GM12878 (cell line): ENCODE results near the gene SOX6. TPM values are rescaled to one million over a fixed set of nuclear protein-coding genes. Genes with fewer than 3 reads are reported as not detected.
A peak's percentile ranks its signal among the peaks of the same experiment; 100 is the strongest.

Experiments used
- ATAC-seq: fragments of 200-7000 bp; cut with Tn5 transposase; 3 replicates; pipeline ENCODE4 v1.9.1; 2020; ENCODE audit warnings: mild to moderate bottlenecking, moderate library complexity
- BruUV-seq: library from RNA; stranded (reverse); fragments of 400-500 nt; replicated peaks from 2 replicates; lab custom pipeline; 2021; lab: Mats Ljungman, UMichigan
- CTCF ChIA-PET: fragments of 300-600 bp; sonication (Branson Sonifier 250); formaldehyde crosslinking; extraction: SDS; loops from one replicate; lab custom pipeline; 2021; ENCODE audit warnings: inconsistent platforms; lab: Yijun Ruan, JAX
- POLR2A ChIA-PET: fragments of 350-600 bp; formaldehyde crosslinking; extraction: SDS; loops from one replicate; lab custom pipeline; 2021; ENCODE audit warnings: inconsistent platforms; lab: Charles Lee
- RAD21 ChIA-PET: fragments of 300-600 bp; sonication (Branson Sonifier 250); formaldehyde crosslinking; loops from one replicate; lab custom pipeline; 2023; ENCODE audit warnings: antibody characterized with exemption; ENCODE audit not compliant: unreplicated experiment; lab: Charles Lee
- SMC1A ChIA-PET: fragments of 300-600 bp; sonication (Branson Sonifier 250); formaldehyde crosslinking; loops from one replicate; lab custom pipeline; 2023; ENCODE audit not compliant: unreplicated experiment, uncharacterized antibody; lab: Charles Lee
- DNase-seq: peaks from one replicate; pipeline ENCODE4 v3.0.0-alpha.2; 2011; ENCODE audit warnings: low read depth, low spot score
- FAIRE-seq: peaks from 3 replicates; lab custom pipeline; 2011; peaks lifted over from hg19 to GRCh38; lab: Jason Lieb, UNC
- H2AFZ ChIP-seq: 2 replicates; pipeline ENCODE4 v1.6.0; 2011; ENCODE audit warnings: low read depth, low read length, control low read depth; ENCODE audit not compliant: control insufficient read depth
- H3K27ac ChIP-seq: 2 replicates; pipeline ENCODE4 v1.5.1; 2011; ENCODE audit warnings: control low read depth; ENCODE audit not compliant: control insufficient read depth, insufficient read depth
- H3K27me3 ChIP-seq, 2 experiments: replicated peaks in 1 of 2; 2 replicates each; pipeline versions ENCODE4 v1.6.0 to v1.6.1; 2011; ENCODE audit warnings: low read length in 1 of 2; ENCODE audit not compliant: control insufficient read depth in 2 of 2, insufficient read depth in 2 of 2
- H3K36me3 ChIP-seq, 2 experiments: 2 replicates each; pipeline ENCODE4 v1.5.1; 2011; ENCODE audit warnings: low read length in 1 of 2; ENCODE audit not compliant: control insufficient read depth in 2 of 2, insufficient read depth in 2 of 2
- H3K4me1 ChIP-seq: 2 replicates; pipeline ENCODE4 v1.6.1; 2011; ENCODE audit warnings: mild to moderate bottlenecking, low read length, moderate library complexity, mixed read lengths; ENCODE audit not compliant: control insufficient read depth, insufficient read depth
- H3K4me2 ChIP-seq: 2 replicates; pipeline ENCODE4 v1.6.0; 2011; ENCODE audit warnings: control low read depth; ENCODE audit not compliant: control insufficient read depth, insufficient read depth
- H3K4me3 ChIP-seq: fragments of 200-600 bp; sonication (generic); 2 replicates; pipeline ENCODE4 v1.5.1; 2016
- H3K79me2 ChIP-seq: 2 replicates; pipeline ENCODE4 v1.6.0; 2011; ENCODE audit warnings: low read length; ENCODE audit not compliant: control insufficient read depth, insufficient read depth
- H3K9ac ChIP-seq: 2 replicates; pipeline ENCODE4 v1.8.0; 2011; ENCODE audit warnings: low read length, control low read depth, mixed read lengths; ENCODE audit not compliant: control insufficient read depth, insufficient read depth
- H3K9me3 ChIP-seq: replicated peaks from 3 replicates; pipeline ENCODE4 v1.5.1; 2011; ENCODE audit warnings: mild to moderate bottlenecking, low read length; ENCODE audit not compliant: control insufficient read depth, insufficient read depth
- H4K20me1 ChIP-seq: 2 replicates; pipeline ENCODE4 v1.6.0; 2011; ENCODE audit not compliant: control insufficient read depth, insufficient read depth
- MTA2 ChIP-seq: fragments of 450-650 bp; IDR thresholded peaks from 2 replicates; pipeline ENCODE4 v1.6.1; 2016; ENCODE audit warnings: low read depth, mild to moderate bottlenecking, moderate library complexity
- SP1 ChIP-seq: IDR thresholded peaks from one replicate; pipeline ENCODE4 v1.6.1; 2011; ENCODE audit warnings: low read depth, low read length
- WGBS: methylation state at CpG from one replicate; pipeline ENCODE4 v1.1.6; 2016; ENCODE audit warnings: low lambda C conversion rate; ENCODE audit not compliant: insufficient replicate concordance, insufficient coverage; ENCODE audit errors: missing lambda C conversion rate; 5-methylcytosine and 5-hydroxymethylcytosine counted together
- in situ Hi-C: fragments of 300-500 bp; cut with MboI; formaldehyde crosslinking; loops from 9 replicates; pipeline ENCODE4 v1.14.3; 2018; ENCODE audit warnings: mixed read lengths
- intact Hi-C: fragments of 100-400 bp; cut with micrococcal nuclease; formaldehyde crosslinking; loops from one replicate; pipeline ENCODE4 v1.14.2; 2022; ENCODE audit not compliant: unreplicated experiment
- polyA plus RNA-seq, 11 experiments: library from polyadenylated mRNA; depleted of rRNA in 4 of 11; unstranded in 6 of 11; stranded (reverse) in 5 of 11; fragments of >200 nt; fragmentation: Nextera tagmentation in 4 of 11; fragmentation: Illumina TruSeq in 1 of 11; extraction: Ambion mirVana in 4 of 11; extraction: Trizol in 1 of 11; gene quantifications; 1 replicate in 1 of 11; 2 replicates in 10 of 11; pipeline versions ENCODE4 v1.2.1 to v1.2.3, GENCODE V29; 2011 to 2016; ENCODE audit warnings: inconsistent platforms in 2 of 11, missing spikeins in 2 of 11, low read depth in 1 of 11
- total RNA-seq, 4 experiments: library from RNA; depleted of rRNA in 3 of 4; stranded (reverse); fragments of >200 nt in 3 of 4; fragmentation: Illumina TruSeq in 1 of 4; extraction: Trizol in 1 of 4; gene quantifications; 2 replicates each; pipeline versions ENCODE4 v1.2.1 to v1.2.3, GENCODE V29; 2013 to 2021
- TF ChIP-seq, protein P1 (sequence below): IDR thresholded peaks from 2 replicates; pipeline ENCODE4 v1.6.1; 2011; ENCODE audit warnings: low read depth, mild to moderate bottlenecking, low read length, moderate library complexity, borderline replicate concordance; ENCODE audit errors: extremely low read depth

The SOX6 gene
- total and polyA plus RNA-seq, 10 of the 15 experiments (the other 5 are each of a cell fraction or from before 2014, with no cell fraction given), result 0.03 to 0.71 (median 0.29) TPM; not detected in 4

DNA sequence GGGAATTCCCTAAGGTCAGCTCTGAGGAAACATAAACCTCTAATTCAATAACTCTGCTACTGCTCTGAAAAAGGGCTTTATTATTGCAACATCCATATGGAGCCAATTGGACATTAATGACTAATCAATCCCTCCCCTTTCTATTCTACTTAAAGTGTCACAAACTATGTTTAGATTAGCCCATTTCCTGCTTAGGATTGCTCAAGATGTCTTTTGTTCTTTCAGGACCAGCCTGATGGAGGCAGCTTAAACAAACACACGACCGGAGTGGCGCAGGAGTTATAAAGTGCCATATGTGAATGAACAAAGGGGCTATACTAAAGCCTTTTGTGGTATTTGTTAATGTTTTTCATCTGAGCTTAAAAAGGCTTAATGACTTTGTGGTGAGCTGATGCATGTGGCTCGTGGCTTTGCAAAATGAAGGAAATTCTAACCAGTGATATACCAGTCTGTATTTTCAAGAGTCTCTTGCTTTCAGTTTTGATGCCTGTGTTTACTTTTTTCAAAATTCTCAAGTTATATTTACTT lies 354.4 kb downstream of the SOX6 start:
- intact Hi-C loops, result no loop called here
- no peaks in the 10 kb centered on the region for H3K9me3 ChIP-seq
- H3K36me3 ChIP-seq, result no peaks in the 10 kb centered on the region
- ChIA-PET POLR2A (no interaction called here), RAD21 (no interaction called here), SMC1A (interaction anchor here (0.7 kb wide), 2 partner anchors 103 to 112 kb away, joined by 3 read pairs; no protein-coding TSS in a partner anchor), CTCF (interaction anchor here (0.6 to 1.6 kb wide), 3 partner anchors 13 to 82 kb away, joined by 3 to 4 read pairs (median 4); no protein-coding TSS in a partner anchor)
- peak; percentile 56 for ATAC-seq
- in situ Hi-C loops, result no loop called here
- no peak for FAIRE-seq
- no peaks in the 10 kb centered on the region for H4K20me1 ChIP-seq
- no peaks in the 10 kb centered on the region for H3K27me3 ChIP-seq
- no peak overlapping the region; the same call in 1 of the 2 replicates for H3K4me2 ChIP-seq
- H3K79me2 ChIP-seq, result no peaks in the 10 kb centered on the region
- no peak overlapping the region for H3K9ac ChIP-seq
- no peak for DNase-seq
- H2AFZ ChIP-seq, result no peak overlapping the region
- H3K27ac ChIP-seq, result no peak overlapping the region
- peak; percentile 52; the same call in 1 of the 2 replicates for TF ChIP-seq MTA2
- no peak for TF ChIP-seq SP1
- no TSS peak for BruUV-seq
- 56% methylated on average over 4 of the region's 4 CpGs for WGBS
- H3K4me3 ChIP-seq, result no peak overlapping the region
- H3K4me1 ChIP-seq, result no peaks in the 10 kb centered on the region

- Histone ChIP-seq H3K27ac (no peak overlapping the region), H3K4me3 (no peak overlapping the region), H3K9me3 (no peaks in the 10 kb centered on the region), H3K4me2 (no peak overlapping the region), H3K9ac (no peak overlapping the region), H3K27me3 (no peaks in the 10 kb centered on the region), H4K20me1 (no peaks in the 10 kb centered on the region), H3K36me3 (no peaks in the 10 kb centered on the region), H2AFZ (no peak overlapping the region), H3K4me1 (no peaks in the 10 kb centered on the region), H3K79me2 (no peaks in the 10 kb centered on the region)
- TF ChIP-seq, protein P1, sequence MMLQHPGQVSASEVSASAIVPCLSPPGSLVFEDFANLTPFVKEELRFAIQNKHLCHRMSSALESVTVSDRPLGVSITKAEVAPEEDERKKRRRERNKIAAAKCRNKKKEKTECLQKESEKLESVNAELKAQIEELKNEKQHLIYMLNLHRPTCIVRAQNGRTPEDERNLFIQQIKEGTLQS, result no peak
- FAIRE-seq (no peak), ATAC-seq (no peak), DNase-seq (no peak)
- in situ Hi-C loops, result no loop called here
- RAD21 ChIA-PET, result no interaction called here
- CTCF ChIA-PET, result interaction anchor here (1.6 kb wide), 1 partner anchor 12 kb away, joined by 4 read pairs; no protein-coding TSS in a partner anchor
- POLR2A ChIA-PET, result no interaction called here
- SMC1A ChIA-PET, result interaction anchor here (0.6 to 0.7 kb wide), 2 partner anchors 102 to 105 kb away, joined by 3 to 4 read pairs; no protein-coding TSS in a partner anchor
- BruUV-seq, result no TSS peak
- intact Hi-C loops, result no loop called here
- WGBS, result 39% methylated on average over 4 of the region's 4 CpGs
Measured at GRCh38 chr11:16001044-16001568, 355.2 kb downstream of the SOX6 start.
